ENCODE measurements around the gene ZFX.
A peak's percentile ranks its signal among the peaks of the same experiment; 100 is the strongest.

Gene ZFX

GRCh38 chrX:24202465-24203031 lies 53.0 kb downstream of the ZFX start:
- no peak for DNase-seq (ENCODE audit: low read depth)

GRCh38 chrX:24203072-24203808 lies 53.7 kb downstream of the ZFX start:
- DNase-seq (ENCODE audit: low read depth) = no peak

- DNase-seq (ENCODE audit: low read depth) = no peak
These were observed 54.8 kb downstream of the ZFX start for GRCh38 chrX:24204331-24204730.

GRCh38 chrX:24204958-24205357 lies 55.4 kb downstream of the ZFX start:
- DNase-seq (ENCODE audit: low read depth) = no peak

GRCh38 chrX:24207826-24208225 lies 58.3 kb downstream of the ZFX start:
- DNase-seq (ENCODE audit: low read depth) = no peak

GRCh38 chrX:24208496-24209240 lies 59.1 kb downstream of the ZFX start:
- DNase-seq (ENCODE audit: low read depth) = no peak

- no peak for DNase-seq (ENCODE audit: low read depth)
These were observed 60.7 kb downstream of the ZFX start for GRCh38 chrX:24210190-24210589.

GRCh38 chrX:24214568-24214967 lies 65.0 kb downstream of the ZFX start:
- no peak for DNase-seq (ENCODE audit: low read depth)

- no peak for DNase-seq (ENCODE audit: low read depth)
These were observed 65.7 kb downstream of the ZFX start for GRCh38 chrX:24215272-24215671.

GRCh38 chrX:24216037-24216436 lies 66.5 kb downstream of the ZFX start:
- no peak for DNase-seq (ENCODE audit: low read depth)

- no peak for DNase-seq (ENCODE audit: low read depth)
These were observed 67.3 kb downstream of the ZFX start for GRCh38 chrX:24216827-24217226.

GRCh38 chrX:24219320-24219719 lies 69.8 kb downstream of the ZFX start:
- DNase-seq (ENCODE audit: low read depth) = no peak

- no peak for DNase-seq (ENCODE audit: low read depth)
These were observed 72.3 kb downstream of the ZFX start for GRCh38 chrX:24221872-24222271.

GRCh38 chrX:24225265-24225664 lies 75.7 kb downstream of the ZFX start:
- DNase-seq (ENCODE audit: low read depth) = no peak

GRCh38 chrX:24226176-24226575 lies 76.6 kb downstream of the ZFX start:
- no peak for DNase-seq (ENCODE audit: low read depth)

GRCh38 chrX:24228596-24228995 lies 79.1 kb downstream of the ZFX start:
- DNase-seq (ENCODE audit: low read depth) = no peak

GRCh38 chrX:24229400-24229879 lies 79.9 kb downstream of the ZFX start:
- DNase-seq (ENCODE audit: low read depth) = no peak

GRCh38 chrX:24229976-24230375 lies 80.4 kb downstream of the ZFX start:
- DNase-seq (ENCODE audit: low read depth) = no peak

- DNase-seq (ENCODE audit: low read depth) = peak; percentile 53
These were observed 81.6 kb downstream of the ZFX start for GRCh38 chrX:24231131-24231540.

GRCh38 chrX:24231641-24232179 lies 82.2 kb downstream of the ZFX start:
- DNase-seq (ENCODE audit: low read depth) = no peak

GRCh38 chrX:24232796-24233195 lies 83.3 kb downstream of the ZFX start:
- no peak for DNase-seq (ENCODE audit: low read depth)

- DNase-seq (ENCODE audit: low read depth) = no peak
These were observed 85.7 kb downstream of the ZFX start for GRCh38 chrX:24235084-24235710.

All from GM04504 (cell line).